SK-N-SH treated with all-trans-retinoic acid at 6 μM for 48 hours (cell line): ENCODE results near the gene NID1.

Source experiments
- ATAC-seq: fragments of 200-7000 bp; cut with Tn5 transposase; 3 replicates; pipeline ENCODE4 v1.9.1; 2020; ENCODE audit warnings: mild to moderate bottlenecking, moderate library complexity
- ARNTL ChIP-seq: fragments of 450-650 bp; formaldehyde crosslinking; IDR thresholded peaks from 2 replicates; pipeline ENCODE4 v1.5.0; 2020; ENCODE audit warnings: low read depth, mild to moderate bottlenecking, moderate library complexity, borderline replicate concordance
- BACH2 ChIP-seq: fragments of 250-450 bp; sonication (Bioruptor Pico); IDR thresholded peaks from 2 replicates; pipeline ENCODE4 v1.9.0; 2021; ENCODE audit warnings: mild to moderate bottlenecking, borderline replicate concordance
- CREB5 ChIP-seq: fragments of 250-450 bp; sonication (Bioruptor Pico); IDR thresholded peaks from 2 replicates; pipeline ENCODE4 v1.5.1; 2020; ENCODE audit warnings: low read depth, mild to moderate bottlenecking, moderate library complexity
- CSDC2 ChIP-seq: fragments of 250-450 bp; sonication (Bioruptor Pico); IDR thresholded peaks from 2 replicates; pipeline ENCODE4 v1.5.0; 2020; ENCODE audit warnings: mild to moderate bottlenecking, moderate library complexity
- CSRNP3 ChIP-seq: fragments of 250-450 bp; sonication (Bioruptor Pico); IDR thresholded peaks from 2 replicates; pipeline ENCODE4 v1.5.1; 2021; ENCODE audit warnings: mild to moderate bottlenecking, moderate library complexity
- ESRRG ChIP-seq: fragments of 250-450 bp; sonication (Bioruptor Pico); IDR thresholded peaks from 2 replicates; pipeline ENCODE4 v1.6.1; 2021; ENCODE audit warnings: mild to moderate bottlenecking
- GLIS3 ChIP-seq: fragments of 250-450 bp; sonication (Bioruptor Pico); IDR thresholded peaks from 2 replicates; pipeline ENCODE4 v1.5.0; 2020; ENCODE audit warnings: mild to moderate bottlenecking, moderate library complexity
- ISL1 ChIP-seq: fragments of 250-450 bp; sonication (Bioruptor Pico); IDR thresholded peaks from 2 replicates; pipeline ENCODE4 v2.1.2; 2022; ENCODE audit warnings: mild to moderate bottlenecking, moderate library complexity
- PATZ1 ChIP-seq: fragments of 250-450 bp; sonication (Bioruptor Pico); IDR thresholded peaks from 2 replicates; pipeline ENCODE4 v1.8.0; 2020; ENCODE audit warnings: mild to moderate bottlenecking, moderate library complexity, borderline replicate concordance
- POU6F1 ChIP-seq: fragments of 250-450 bp; sonication (Bioruptor Pico); IDR thresholded peaks from 2 replicates; pipeline ENCODE4 v1.8.0; 2021; ENCODE audit warnings: low read depth, mild to moderate bottlenecking, moderate library complexity, borderline replicate concordance
- PPARA ChIP-seq: fragments of 250-450 bp; sonication (Bioruptor Pico); IDR thresholded peaks from 2 replicates; pipeline ENCODE4 v1.5.0; 2020; ENCODE audit warnings: mild to moderate bottlenecking, borderline replicate concordance
- RARB ChIP-seq: fragments of 250-450 bp; sonication (Bioruptor Pico); IDR thresholded peaks from 2 replicates; pipeline ENCODE4 v1.8.0; 2021; ENCODE audit warnings: mild to moderate bottlenecking, moderate library complexity
- SNAI2 ChIP-seq: fragments of 250-450 bp; sonication (Bioruptor Pico); IDR thresholded peaks from 2 replicates; pipeline ENCODE4 v1.5.0; 2020; ENCODE audit warnings: mild to moderate bottlenecking, moderate library complexity
- TCF4 ChIP-seq: fragments of 250-450 bp; sonication (Bioruptor Pico); IDR thresholded peaks from 2 replicates; pipeline ENCODE4 v1.8.0; 2021; ENCODE audit warnings: mild to moderate bottlenecking, moderate library complexity, borderline replicate concordance
- TOX ChIP-seq: fragments of 250-450 bp; sonication (Bioruptor Pico); IDR thresholded peaks from 2 replicates; pipeline ENCODE4 v1.8.0; 2021; ENCODE audit warnings: mild to moderate bottlenecking, moderate library complexity, borderline replicate concordance
- TSHZ2 ChIP-seq: fragments of 250-450 bp; sonication (Bioruptor Pico); IDR thresholded peaks from 2 replicates; pipeline ENCODE4 v1.5.0; 2020; ENCODE audit warnings: mild to moderate bottlenecking, moderate library complexity
- ZC3H10 ChIP-seq: fragments of 250-450 bp; sonication (Bioruptor Pico); IDR thresholded peaks from 2 replicates; pipeline ENCODE4 v1.5.1; 2021; ENCODE audit warnings: mild to moderate bottlenecking, moderate library complexity
- ZFP3 ChIP-seq: fragments of 250-450 bp; sonication (Bioruptor Pico); IDR thresholded peaks from 2 replicates; pipeline ENCODE4 v1.5.0; 2020; ENCODE audit warnings: mild to moderate bottlenecking, moderate library complexity
- ZFP30 ChIP-seq: fragments of 450-650 bp; formaldehyde crosslinking; IDR thresholded peaks from 2 replicates; pipeline ENCODE4 v1.5.0; 2022; ENCODE audit warnings: mild to moderate bottlenecking, moderate library complexity
- ZNF565 ChIP-seq: fragments of 450-650 bp; formaldehyde crosslinking; conservative IDR thresholded peaks from 2 replicates; pipeline ENCODE4 v1.5.0; 2020; ENCODE audit warnings: low read depth, mild to moderate bottlenecking, moderate library complexity
- ZNF70 ChIP-seq: fragments of 450-650 bp; formaldehyde crosslinking; IDR thresholded peaks from 2 replicates; pipeline ENCODE4 v1.5.0; 2020; ENCODE audit warnings: mild to moderate bottlenecking, moderate library complexity

The NID1 gene

GRCh38 chr1:236069796-236070195, 4.9 kb upstream of the NID1 start:
- TF ChIP-seq ISL1 (CRISPR knock-in tag), result no peak
- TF ChIP-seq ZNF565 (CRISPR knock-in tag), result no peak
- no peak for TF ChIP-seq PATZ1
- no peak for TF ChIP-seq ZNF70 (CRISPR knock-in tag)
- TF ChIP-seq ZC3H10 (CRISPR knock-in tag), result no peak
- no peak for ATAC-seq

- no peak for ATAC-seq
- TF ChIP-seq PPARA (CRISPR knock-in tag), result no peak
- no peak for TF ChIP-seq CSRNP3 (CRISPR knock-in tag)
- no peak for TF ChIP-seq ZFP3 (CRISPR knock-in tag)
- no peak for TF ChIP-seq POU6F1
- TF ChIP-seq TCF4 (CRISPR knock-in tag), result no peak
Measured at GRCh38 chr1:236067854-236068454, 3.1 kb upstream of the NID1 start.

GRCh38 chr1:236066828-236067386, 2.0 kb upstream of the NID1 start:
- no peak for ATAC-seq
- TF ChIP-seq ZNF70 (CRISPR knock-in tag) (no peak), BACH2 (CRISPR knock-in tag) (no peak), CREB5 (no peak), ARNTL (CRISPR knock-in tag) (no peak), PATZ1 (no peak), SNAI2 (CRISPR knock-in tag) (no peak), ZNF565 (CRISPR knock-in tag) (no peak), CSRNP3 (CRISPR knock-in tag) (no peak), TSHZ2 (no peak), TCF4 (CRISPR knock-in tag) (no peak), CSDC2 (CRISPR knock-in tag) (no peak), ESRRG (CRISPR knock-in tag) (no peak), ISL1 (CRISPR knock-in tag) (no peak), GLIS3 (no peak), ZFP3 (CRISPR knock-in tag) (no peak), POU6F1 (no peak), ZFP30 (CRISPR knock-in tag) (no peak), TOX (CRISPR knock-in tag) (no peak), PPARA (CRISPR knock-in tag) (no peak), RARB (no peak)
- TF ChIP-seq, all 23 proteins: peak for 0
